Measurements from ENCODE around the gene STIP1.
A peak's percentile ranks its signal among the peaks of the same experiment; 100 is the strongest.

Gene STIP1

GRCh38 chr11:64204080-64204440, 18.1 kb downstream of the STIP1 start:
- H3K4me3 ChIP-seq (ENCODE audit: insufficient read depth in 1 of 2, low read depth in 1 of 2, low read length in 2 of 2), result no peak overlapping the region
- H2AK5ac ChIP-seq (ENCODE audit: low read length, severe bottlenecking), result no peak overlapping the region
- H3K9me3 ChIP-seq (ENCODE audit: control insufficient read depth, low read length), result no peaks in the 10 kb centered on the region
- peaks cover 64 to 73% of the 10 kb centered on the region in 2 experiments for H3K36me3 ChIP-seq (ENCODE audit: control insufficient read depth in 1 of 2, insufficient read depth in 2 of 2, low read depth in 1 of 2, low read length in 2 of 2)
- H3K79me1 ChIP-seq (replicated peaks; ENCODE audit: low read length, poor library complexity, severe bottlenecking), result peaks cover 14% of the 10 kb centered on the region
- H2BK15ac ChIP-seq (ENCODE audit: low read depth, poor library complexity, severe bottlenecking), result no peak overlapping the region
- H2AFZ ChIP-seq (ENCODE audit: low read depth, low read length), result no peak overlapping the region
- H2BK12ac ChIP-seq (ENCODE audit: low read length in 2 of 2), result no peak overlapping the region
- no peak overlapping the region for H3K4me2 ChIP-seq (ENCODE audit: low read length, poor library complexity, severe bottlenecking)
- no peak overlapping the region for H3K14ac ChIP-seq (ENCODE audit: low read length in 2 of 2)
- H3K23ac ChIP-seq (ENCODE audit: low read length in 2 of 2), result no peak overlapping the region
- no peak overlapping the region for H4K91ac ChIP-seq (ENCODE audit: low read length)
- DNase-seq, result no peak
- peaks cover 31% of the 10 kb centered on the region for H3K4me1 ChIP-seq (ENCODE audit: control insufficient read depth, insufficient read depth, low read depth, low read length)
- no peak overlapping the region for H3K18ac ChIP-seq (ENCODE audit: low read depth in 1 of 2, low read length in 2 of 2)
- H3K9ac ChIP-seq (ENCODE audit: low read length), result no peak overlapping the region
- 96% methylated on average over 16 of the region's 16 CpGs for WGBS
- H4K8ac ChIP-seq (ENCODE audit: low read length), result no peak overlapping the region
- no peak overlapping the region for H2BK5ac ChIP-seq (ENCODE audit: low read depth, low read length, poor library complexity, severe bottlenecking)
- H2BK120ac ChIP-seq (ENCODE audit: low read depth, low read length), result peak overlapping the region; percentile 23
- no peak overlapping the region for H3K27ac ChIP-seq (ENCODE audit: low read length, poor library complexity, severe bottlenecking)
- no peak overlapping the region for H3K4ac ChIP-seq (ENCODE audit: low read depth in 1 of 2, low read length in 2 of 2)
- no peaks in the 10 kb centered on the region for H3K27me3 ChIP-seq (ENCODE audit: control insufficient read depth in 1 of 2, insufficient read depth in 1 of 2, low read length in 2 of 2)

GRCh38 chr11:64204464-64204989, 18.6 kb downstream of the STIP1 start:
- Histone ChIP-seq H2BK5ac (ENCODE audit: low read depth, low read length, poor library complexity, severe bottlenecking) (no peak overlapping the region), H3K4me3 (ENCODE audit: insufficient read depth in 1 of 2, low read depth in 1 of 2, low read length in 2 of 2) (no peak overlapping the region), H3K27me3 (ENCODE audit: control insufficient read depth in 1 of 2, insufficient read depth in 1 of 2, low read length in 2 of 2) (no peaks in the 10 kb centered on the region), H4K8ac (ENCODE audit: low read length) (no peak overlapping the region), H2AK5ac (ENCODE audit: low read length, severe bottlenecking) (no peak overlapping the region), H2BK15ac (ENCODE audit: low read depth, poor library complexity, severe bottlenecking) (no peak overlapping the region), H3K4me1 (ENCODE audit: control insufficient read depth, insufficient read depth, low read depth, low read length) (peaks cover 31% of the 10 kb centered on the region), H3K4ac (ENCODE audit: low read depth in 1 of 2, low read length in 2 of 2) (no peak overlapping the region), H3K36me3 (ENCODE audit: control insufficient read depth in 1 of 2, insufficient read depth in 2 of 2, low read depth in 1 of 2, low read length in 2 of 2) (peaks cover 64 to 70% of the 10 kb centered on the region in 2 experiments), H3K14ac (ENCODE audit: low read length in 2 of 2) (no peak overlapping the region), H2BK120ac (ENCODE audit: low read depth, low read length) (peak overlapping the region; percentile 23), H3K4me2 (ENCODE audit: low read length, poor library complexity, severe bottlenecking) (no peak overlapping the region), H3K18ac (ENCODE audit: low read depth in 1 of 2, low read length in 2 of 2) (no peak overlapping the region), H3K23ac (ENCODE audit: low read length in 2 of 2) (no peak overlapping the region), H3K9ac (ENCODE audit: low read length) (no peak overlapping the region), H2AFZ (ENCODE audit: low read depth, low read length) (no peak overlapping the region), H2BK12ac (ENCODE audit: low read length in 2 of 2) (no peak overlapping the region), H3K9me3 (ENCODE audit: control insufficient read depth, low read length) (no peaks in the 10 kb centered on the region), H3K79me1 (replicated peaks; ENCODE audit: low read length, poor library complexity, severe bottlenecking) (peaks cover 14% of the 10 kb centered on the region), H4K91ac (ENCODE audit: low read length) (no peak overlapping the region), H3K27ac (ENCODE audit: low read length, poor library complexity, severe bottlenecking) (no peak overlapping the region)
- DNase-seq, result peak; percentile 92
- WGBS, result 67% methylated on average over 6 of the region's 7 CpGs

- Histone ChIP-seq H3K4ac (ENCODE audit: low read depth in 1 of 2, low read length in 2 of 2) (peak within 1 kb of the TSS; percentile 56 to 66), H2BK5ac (ENCODE audit: low read depth, low read length, poor library complexity, severe bottlenecking) (no peak within 1 kb of the TSS), H4K8ac (ENCODE audit: low read length) (peak within 1 kb of the TSS; percentile 98), H2BK120ac (ENCODE audit: low read depth, low read length) (peak within 1 kb of the TSS; percentile 64), H3K23ac (ENCODE audit: low read length in 2 of 2) (no peak within 1 kb of the TSS), H3K4me2 (ENCODE audit: low read length, poor library complexity, severe bottlenecking) (no peak within 1 kb of the TSS), H3K27ac (ENCODE audit: low read length, poor library complexity, severe bottlenecking) (peak within 1 kb of the TSS; percentile 62), H2AFZ (ENCODE audit: low read depth, low read length) (no peak within 1 kb of the TSS), H2BK12ac (ENCODE audit: low read length in 2 of 2) (peak within 1 kb of the TSS; percentile 8 to 75), H3K9me3 (ENCODE audit: control insufficient read depth, low read length) (no peaks in the 10 kb centered on the region), H2BK15ac (ENCODE audit: low read depth, poor library complexity, severe bottlenecking) (peak within 1 kb of the TSS; percentile 87), H3K36me3 (ENCODE audit: control insufficient read depth in 1 of 2, insufficient read depth in 2 of 2, low read depth in 1 of 2, low read length in 2 of 2) (peaks cover 47 to 69% of the 10 kb centered on the region in 2 experiments), H3K27me3 (ENCODE audit: control insufficient read depth in 1 of 2, insufficient read depth in 1 of 2, low read length in 2 of 2) (no peaks in the 10 kb centered on the region), H3K9ac (ENCODE audit: low read length) (peak within 1 kb of the TSS; percentile 70), H2AK5ac (ENCODE audit: low read length, severe bottlenecking) (peak within 1 kb of the TSS; percentile 62), H3K4me1 (ENCODE audit: control insufficient read depth, insufficient read depth, low read depth, low read length) (peaks cover 31% of the 10 kb centered on the region), H4K91ac (ENCODE audit: low read length) (peak within 1 kb of the TSS; percentile 97), H3K14ac (ENCODE audit: low read length in 2 of 2) (peak within 1 kb of the TSS in 1 of 2 experiments; percentile 35), H3K4me3 (ENCODE audit: insufficient read depth in 1 of 2, low read depth in 1 of 2, low read length in 2 of 2) (peak within 1 kb of the TSS in 1 of 2 experiments; percentile 65), H3K79me1 (replicated peaks; ENCODE audit: low read length, poor library complexity, severe bottlenecking) (peaks cover 12% of the 10 kb centered on the region), H3K18ac (ENCODE audit: low read depth in 1 of 2, low read length in 2 of 2) (peak within 1 kb of the TSS; percentile 85 to 97)
- DNase-seq, result no peak
- 94% methylated on average over 27 of the region's 27 CpGs for WGBS
Measured at GRCh38 chr11:64206457-64207255, 20.7 kb downstream of the STIP1 start, which contains the start of gene FERMT3. FERMT3 (plus strand) TSS chr11:64206721; CDS start chr11:64207365, 644 bp downstream.

Data from mesenchymal stem cell (in vitro differentiated cells and primary cell).